Measurements from ENCODE around the gene RNF145.

The RNF145 gene

DNA sequence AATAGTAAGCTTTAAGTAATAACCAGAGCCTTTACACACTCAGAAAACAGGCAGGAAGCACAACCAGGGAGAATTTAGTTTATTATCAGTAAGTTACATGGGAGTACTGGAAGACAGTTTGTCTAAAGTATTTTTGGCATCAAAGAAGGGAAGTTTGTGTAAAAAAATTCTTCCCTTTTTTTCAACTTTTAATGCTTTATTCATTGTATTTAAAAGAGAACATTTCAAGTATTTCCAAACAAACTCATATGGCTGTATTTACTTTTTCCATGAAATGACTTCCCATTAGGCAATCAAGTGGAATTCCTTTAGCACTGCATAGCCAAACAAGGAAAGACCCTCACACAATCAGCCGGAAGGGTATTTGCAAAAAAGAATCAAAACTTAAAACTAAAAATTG, 26.7 kb downstream of the RNF145 start:
- Histone ChIP-seq H3K27me3 (ENCODE audit: insufficient read depth, low read depth, severe bottlenecking) (no peaks in the 10 kb centered on the region), H3K27ac (no peak overlapping the region), H3K4me3 (ENCODE audit: low read depth, low read length) (no peak overlapping the region), H3K36me3 (peaks cover 12% of the 10 kb centered on the region; the same call in 1 of the 2 replicates), H3K9me3 (ENCODE audit: severe bottlenecking) (no peaks in the 10 kb centered on the region)
- no peak for DNase-seq
- TF ChIP-seq, protein P1, sequence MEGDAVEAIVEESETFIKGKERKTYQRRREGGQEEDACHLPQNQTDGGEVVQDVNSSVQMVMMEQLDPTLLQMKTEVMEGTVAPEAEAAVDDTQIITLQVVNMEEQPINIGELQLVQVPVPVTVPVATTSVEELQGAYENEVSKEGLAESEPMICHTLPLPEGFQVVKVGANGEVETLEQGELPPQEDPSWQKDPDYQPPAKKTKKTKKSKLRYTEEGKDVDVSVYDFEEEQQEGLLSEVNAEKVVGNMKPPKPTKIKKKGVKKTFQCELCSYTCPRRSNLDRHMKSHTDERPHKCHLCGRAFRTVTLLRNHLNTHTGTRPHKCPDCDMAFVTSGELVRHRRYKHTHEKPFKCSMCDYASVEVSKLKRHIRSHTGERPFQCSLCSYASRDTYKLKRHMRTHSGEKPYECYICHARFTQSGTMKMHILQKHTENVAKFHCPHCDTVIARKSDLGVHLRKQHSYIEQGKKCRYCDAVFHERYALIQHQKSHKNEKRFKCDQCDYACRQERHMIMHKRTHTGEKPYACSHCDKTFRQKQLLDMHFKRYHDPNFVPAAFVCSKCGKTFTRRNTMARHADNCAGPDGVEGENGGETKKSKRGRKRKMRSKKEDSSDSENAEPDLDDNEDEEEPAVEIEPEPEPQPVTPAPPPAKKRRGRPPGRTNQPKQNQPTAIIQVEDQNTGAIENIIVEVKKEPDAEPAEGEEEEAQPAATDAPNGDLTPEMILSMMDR (IDR thresholded peaks at IDR 0.05; ENCODE audit: low read depth, low read length), result no peak

DNA sequence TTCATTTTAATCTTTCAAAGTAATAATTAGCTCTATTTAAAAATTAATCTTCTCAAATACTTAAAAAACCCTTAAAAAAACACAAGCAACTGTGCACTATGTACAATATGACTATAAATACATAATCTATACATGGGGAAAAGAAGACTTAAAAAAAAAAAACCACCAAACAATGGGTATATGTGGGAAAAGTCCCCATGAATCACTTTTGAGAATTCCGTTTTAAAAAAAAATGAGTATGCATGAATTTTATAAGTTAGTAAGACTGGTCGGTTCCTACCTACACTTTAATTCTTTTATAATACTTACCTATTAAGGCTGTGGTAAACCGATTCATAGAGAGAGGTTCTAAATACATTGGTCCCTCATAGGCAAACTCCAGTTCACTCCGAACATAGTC, 27.7 kb downstream of the RNF145 start:
- no peaks in the 10 kb centered on the region for H3K27me3 ChIP-seq (ENCODE audit: insufficient read depth, low read depth, severe bottlenecking)
- DNase-seq, result no peak
- no peak overlapping the region for H3K27ac ChIP-seq
- peaks cover 8% of the 10 kb centered on the region; the same call in 1 of the 2 replicates for H3K36me3 ChIP-seq
- TF ChIP-seq, protein P1 (IDR thresholded peaks at IDR 0.05; ENCODE audit: low read depth, low read length), result no peak
- no peaks in the 10 kb centered on the region for H3K9me3 ChIP-seq (ENCODE audit: severe bottlenecking)
- H3K4me3 ChIP-seq (ENCODE audit: low read depth, low read length), result no peak overlapping the region

DNA sequence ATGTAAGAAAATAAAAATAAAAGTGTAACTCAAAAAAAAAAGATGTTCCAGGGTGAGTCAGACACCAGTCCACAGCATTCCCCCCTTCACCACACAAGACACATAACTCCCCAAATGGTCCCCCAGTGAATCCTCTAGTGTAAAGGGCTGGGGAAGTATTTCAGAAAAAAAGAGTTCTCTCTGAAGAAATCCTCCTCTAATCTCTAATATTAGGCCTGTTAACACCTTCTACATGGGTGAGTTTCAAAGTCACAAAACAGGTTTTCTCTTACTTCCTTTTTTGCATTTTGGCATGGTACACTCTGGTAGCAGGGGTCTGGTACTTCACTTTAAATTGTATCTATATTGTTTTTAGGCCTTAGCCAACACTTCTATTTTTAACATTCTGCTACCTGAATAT, 28.2 kb downstream of the RNF145 start:
- Histone ChIP-seq H3K9me3 (ENCODE audit: severe bottlenecking) (no peaks in the 10 kb centered on the region), H3K36me3 (peaks cover 8% of the 10 kb centered on the region; the same call in 1 of the 2 replicates), H3K27ac (no peak overlapping the region), H3K4me3 (ENCODE audit: low read depth, low read length) (no peak overlapping the region), H3K27me3 (ENCODE audit: insufficient read depth, low read depth, severe bottlenecking) (no peaks in the 10 kb centered on the region)
- DNase-seq, result no peak
- TF ChIP-seq, protein P1 (IDR thresholded peaks at IDR 0.05; ENCODE audit: low read depth, low read length), result no peak

DNA sequence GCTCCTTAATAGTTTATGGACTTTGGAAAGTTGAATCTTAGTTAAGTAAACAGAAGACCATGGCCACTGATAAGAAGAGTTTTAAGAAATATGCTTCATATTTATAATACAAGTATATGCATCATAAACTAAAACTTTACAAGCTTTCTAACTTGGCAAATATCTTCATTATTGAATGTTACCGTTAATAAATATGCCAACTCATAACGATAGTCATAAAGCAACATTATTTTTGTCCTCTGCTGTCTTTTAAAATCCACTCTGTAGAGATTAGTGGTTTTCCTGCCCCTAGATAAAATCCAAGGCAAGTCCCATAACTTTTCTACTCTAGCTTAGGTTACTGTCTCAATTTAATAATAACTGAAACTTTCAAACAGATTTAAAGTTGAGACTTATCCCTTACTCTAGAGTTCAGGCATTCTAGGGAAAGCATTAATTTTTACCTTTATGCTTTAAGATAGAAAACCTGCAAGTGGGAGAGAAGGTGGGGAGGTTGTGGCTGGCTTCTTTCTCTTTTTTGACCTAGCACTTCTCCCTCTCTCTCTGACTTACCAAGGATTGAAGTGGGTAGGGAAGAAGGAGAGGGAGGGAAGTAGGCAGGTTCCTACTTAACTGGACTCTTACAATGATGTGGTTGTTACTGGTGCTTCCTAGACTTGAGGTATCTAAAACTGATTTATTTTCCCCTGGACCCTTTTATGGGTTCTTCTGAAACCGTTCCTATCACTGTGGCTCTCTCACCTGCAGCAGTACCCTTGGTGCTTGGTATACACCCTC, 29.6 kb downstream of the RNF145 start:
- no peak for DNase-seq
- Histone ChIP-seq H3K27me3 (ENCODE audit: insufficient read depth, low read depth, severe bottlenecking) (no peaks in the 10 kb centered on the region), H3K36me3 (peaks cover 5% of the 10 kb centered on the region), H3K27ac (no peak overlapping the region), H3K4me3 (ENCODE audit: low read depth, low read length) (no peak overlapping the region), H3K9me3 (ENCODE audit: severe bottlenecking) (no peaks in the 10 kb centered on the region)
- TF ChIP-seq, protein P1 (IDR thresholded peaks at IDR 0.05; ENCODE audit: low read depth, low read length), result no peak

DNA sequence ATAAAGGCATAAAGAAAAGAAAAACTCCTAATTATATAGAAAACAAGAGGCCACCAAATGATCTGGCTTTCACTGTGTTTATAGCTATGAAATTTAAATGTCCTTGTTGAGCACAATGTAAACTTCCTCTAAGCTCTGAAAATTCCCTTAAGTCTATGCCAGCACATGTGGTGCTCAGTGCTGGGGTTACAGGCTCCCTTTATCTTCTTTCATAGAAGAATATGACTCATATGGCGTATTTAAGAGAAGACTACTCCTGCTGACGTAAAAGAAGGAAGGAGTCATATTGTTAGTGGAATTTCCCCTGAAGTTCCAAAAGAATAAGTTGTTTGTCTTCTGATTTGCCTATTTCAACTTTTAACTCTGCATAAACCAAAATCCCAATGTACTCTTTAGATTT, 30.4 kb downstream of the RNF145 start:
- TF ChIP-seq, protein P1 (IDR thresholded peaks at IDR 0.05; ENCODE audit: low read depth, low read length), result no peak
- Histone ChIP-seq H3K36me3 (peaks cover 9% of the 10 kb centered on the region), H3K9me3 (ENCODE audit: severe bottlenecking) (no peaks in the 10 kb centered on the region), H3K4me3 (ENCODE audit: low read depth, low read length) (no peak overlapping the region), H3K27ac (no peak overlapping the region), H3K27me3 (ENCODE audit: insufficient read depth, low read depth, severe bottlenecking) (no peaks in the 10 kb centered on the region)
- no peak for DNase-seq

DNA sequence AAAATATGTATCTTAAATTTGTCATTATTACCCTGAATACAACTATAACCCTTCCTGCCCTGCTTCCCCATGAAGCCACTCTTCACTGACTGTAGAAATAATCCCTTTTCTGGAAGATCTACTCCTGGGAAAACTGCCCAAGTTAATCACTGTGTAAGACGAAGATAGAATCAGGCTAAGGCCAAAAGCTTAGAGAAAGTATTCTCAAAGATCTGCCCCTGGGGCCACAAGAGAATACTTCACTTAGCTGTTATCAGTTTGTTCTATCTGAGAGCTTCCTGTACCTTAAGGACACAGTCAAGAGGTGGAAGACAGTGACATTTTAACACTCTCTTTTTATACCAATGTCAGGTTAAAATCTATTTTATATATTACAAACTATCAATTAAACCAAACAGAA, 33.8 kb downstream of the RNF145 start:
- H3K36me3 ChIP-seq, result peaks cover 18% of the 10 kb centered on the region
- no peak for DNase-seq
- no peaks in the 10 kb centered on the region for H3K27me3 ChIP-seq (ENCODE audit: insufficient read depth, low read depth, severe bottlenecking)
- H3K27ac ChIP-seq, result no peak overlapping the region
- TF ChIP-seq, protein P1 (IDR thresholded peaks at IDR 0.05; ENCODE audit: low read depth, low read length), result no peak
- no peak overlapping the region for H3K4me3 ChIP-seq (ENCODE audit: low read depth, low read length)
- H3K9me3 ChIP-seq (ENCODE audit: severe bottlenecking), result no peaks in the 10 kb centered on the region
